ENCODE results near the gene PTPRM.

Gene PTPRM

DNA sequence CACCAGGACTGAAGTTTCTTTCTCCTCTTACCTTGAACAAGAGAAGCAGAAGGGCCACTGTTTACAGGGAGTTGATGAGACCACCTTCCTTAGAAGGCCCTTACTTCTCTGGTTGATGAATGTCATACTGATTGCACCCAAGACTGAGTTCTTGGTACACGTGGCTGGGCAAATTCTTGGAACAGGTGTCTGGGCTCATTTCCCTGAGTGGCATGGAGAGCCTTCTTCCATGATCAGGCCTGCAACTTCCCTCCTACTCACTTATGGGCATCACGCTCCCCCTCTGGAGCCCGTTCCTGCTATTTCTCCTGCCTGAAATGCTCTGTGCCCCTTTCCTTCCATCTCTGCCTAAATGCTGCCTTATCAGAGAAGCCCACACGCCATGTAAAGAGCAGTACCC lies 110.3 kb downstream of the PTPRM start:
- no peak for DNase-seq

DNA sequence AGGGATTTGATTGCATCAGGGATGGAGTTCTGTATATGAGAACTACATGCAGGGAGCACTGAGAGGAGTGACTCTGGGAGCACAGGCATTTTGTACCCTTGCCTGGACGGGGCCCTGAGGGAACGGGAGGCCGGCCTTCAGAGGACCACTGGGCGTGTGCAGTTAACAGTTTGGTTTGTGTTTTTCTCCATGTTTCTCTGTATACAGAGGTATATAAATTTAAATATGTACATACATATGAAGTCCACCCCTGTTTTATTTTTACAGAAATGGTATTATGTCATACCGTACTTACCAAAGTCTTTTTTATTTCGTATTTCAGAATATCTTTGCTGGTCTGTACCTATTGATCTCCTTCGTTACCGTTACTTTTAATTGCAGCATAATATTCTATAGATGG lies 111.3 kb downstream of the PTPRM start:
- DNase-seq, result no peak

DNA sequence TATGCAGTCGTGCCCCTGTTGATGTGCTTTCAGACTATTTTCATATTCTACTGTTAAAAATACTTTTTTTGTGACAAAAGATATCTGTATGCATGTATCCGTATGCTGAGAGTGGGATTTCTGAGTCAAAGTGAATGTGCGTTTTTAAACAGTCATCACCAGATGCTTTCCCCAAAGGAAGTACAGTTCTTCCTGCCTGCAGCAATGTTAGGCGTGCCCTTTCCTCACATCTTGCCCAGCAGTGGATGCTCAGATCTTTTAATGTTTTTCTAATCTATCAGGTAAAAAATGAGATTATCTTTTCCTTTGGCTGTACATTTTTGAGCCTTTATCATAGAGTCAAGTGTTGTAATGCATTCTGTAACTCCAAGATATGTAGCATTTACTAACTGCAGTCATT lies 111.7 kb downstream of the PTPRM start:
- DNase-seq, result no peak

DNA sequence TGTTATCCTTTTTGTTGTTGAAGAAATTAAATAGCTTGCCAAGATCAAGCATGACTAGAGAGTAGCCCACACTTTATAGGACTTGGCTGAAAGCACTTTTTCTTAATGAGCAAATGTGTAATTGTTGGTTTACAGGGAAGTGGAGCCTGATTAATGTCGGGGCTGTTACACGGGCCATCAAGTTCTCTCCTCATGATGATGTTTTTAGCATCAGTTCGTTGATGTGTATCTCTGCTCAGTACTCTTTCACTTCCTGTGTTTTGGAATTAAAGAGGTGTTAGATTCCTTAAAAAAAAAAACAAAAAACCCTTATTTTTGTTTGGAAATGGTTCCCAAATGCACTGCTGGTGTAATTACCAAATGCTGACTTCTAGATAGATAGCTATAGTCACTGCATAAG lies 114.2 kb downstream of the PTPRM start:
- no peak for DNase-seq

DNA sequence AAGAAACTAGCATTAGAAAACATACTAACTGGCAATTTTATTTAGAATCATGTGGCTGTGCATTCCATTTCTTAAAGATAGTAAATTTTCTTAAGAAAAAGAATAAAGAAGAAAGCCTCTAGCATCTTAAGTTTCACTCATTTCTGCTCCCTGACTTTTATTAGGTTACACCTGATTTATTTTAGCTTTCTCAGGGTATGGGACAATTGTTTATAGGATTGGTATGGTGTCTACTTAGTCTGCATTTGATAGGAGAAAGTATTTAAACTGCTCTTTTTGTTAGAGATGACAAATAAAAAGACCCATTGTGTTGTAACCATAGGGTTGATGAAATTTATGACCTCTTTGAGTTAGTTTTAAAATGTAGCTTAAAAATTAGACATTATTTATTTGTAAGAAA lies 115.2 kb downstream of the PTPRM start:
- DNase-seq, result no peak

DNA sequence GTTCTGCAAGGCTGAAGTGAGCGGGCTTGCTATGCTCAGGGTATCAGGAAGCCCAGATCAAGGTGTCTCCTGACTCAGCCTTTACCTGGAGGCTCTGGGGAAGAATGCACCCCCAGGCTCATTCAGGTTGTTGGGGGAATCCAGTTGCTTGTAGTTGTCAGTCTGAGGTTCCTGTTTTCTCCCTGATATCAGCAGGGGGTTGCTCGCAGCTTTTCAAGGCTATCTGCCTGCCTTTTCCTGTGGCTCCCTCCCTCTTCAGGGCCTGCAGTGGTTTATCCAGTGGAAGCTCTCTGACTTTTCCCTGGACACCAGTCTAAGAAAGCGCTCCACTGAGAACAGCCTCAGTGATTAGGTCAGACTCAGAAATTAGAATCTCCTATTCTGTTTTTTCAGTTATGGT lies 116.6 kb downstream of the PTPRM start:
- DNase-seq, result no peak

DNA sequence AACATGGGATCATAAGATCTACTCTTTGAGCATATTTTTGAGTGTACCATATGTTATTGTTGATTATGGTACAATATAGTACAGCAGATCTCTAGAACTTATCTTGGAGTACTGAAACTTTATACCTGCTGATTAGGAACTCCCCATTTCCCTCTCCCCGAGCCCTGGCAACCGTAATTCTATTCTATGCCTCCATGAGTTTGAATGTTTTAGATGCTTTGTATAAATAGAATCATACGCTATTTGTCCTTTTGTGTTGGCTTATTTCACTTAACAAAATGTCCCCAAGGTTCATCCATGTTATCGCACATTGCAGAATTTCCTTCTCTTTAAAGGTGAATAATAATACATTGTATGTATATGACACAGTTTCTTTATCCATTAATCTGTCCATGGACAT lies 117.2 kb downstream of the PTPRM start:
- DNase-seq, result no peak

DNA sequence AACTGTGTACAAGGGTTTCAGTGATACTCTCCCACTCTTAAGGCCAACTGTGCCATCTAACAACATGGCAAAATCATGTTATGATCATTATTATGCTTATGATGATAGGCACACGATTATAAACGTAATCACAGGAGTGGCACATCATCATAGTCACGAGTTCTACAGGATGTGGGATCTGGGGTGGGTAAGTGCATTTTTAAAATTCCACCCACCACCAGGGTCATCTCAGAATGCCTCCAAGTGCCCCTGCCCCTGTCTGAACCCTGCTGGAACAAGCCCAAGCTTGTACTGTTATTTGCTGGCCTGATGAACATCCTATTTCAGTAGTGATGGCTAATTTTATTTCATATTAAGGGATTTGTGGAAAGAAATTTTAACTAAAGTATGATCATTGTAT lies 117.8 kb downstream of the PTPRM start:
- DNase-seq, result no peak

DNA sequence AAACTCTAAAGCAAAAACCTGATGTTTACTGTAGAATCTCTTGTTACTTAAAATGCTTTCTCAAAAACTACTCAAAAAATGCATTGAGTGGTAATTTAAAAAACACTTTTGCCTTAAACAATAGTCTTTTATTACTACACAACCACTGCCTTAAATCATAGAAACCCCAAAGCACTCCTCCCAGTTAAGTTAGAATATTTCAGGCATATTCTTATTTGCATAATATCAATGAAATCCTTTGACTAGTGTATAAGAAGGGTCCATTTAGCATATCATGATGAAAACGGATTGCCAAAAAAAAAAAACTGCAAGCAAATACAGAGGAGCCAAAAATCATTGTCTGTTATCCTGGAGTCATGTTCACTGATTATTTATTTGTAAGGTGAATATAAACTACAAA lies 119.2 kb downstream of the PTPRM start:
- DNase-seq, result no peak

DNA sequence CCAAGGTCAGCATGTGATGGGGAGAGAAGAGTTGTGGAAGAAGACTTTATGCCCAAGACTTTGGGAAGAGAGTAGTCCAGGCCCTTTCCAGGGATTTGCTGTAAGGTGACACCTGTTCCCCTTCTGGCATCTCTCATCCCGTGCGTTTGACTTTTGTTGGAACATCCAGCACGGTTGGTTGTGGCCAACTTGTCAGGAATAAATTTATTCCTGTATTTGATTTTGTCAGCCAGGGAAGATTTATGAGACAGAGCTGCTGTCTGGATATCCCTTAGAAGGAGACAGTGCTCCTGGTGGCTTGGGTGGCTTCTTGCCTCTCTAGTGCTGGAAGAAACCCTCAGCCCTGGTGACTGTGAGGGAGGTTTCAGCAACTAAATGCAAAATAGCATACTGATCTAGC lies 121.5 kb downstream of the PTPRM start:
- DNase-seq, result no peak

DNA sequence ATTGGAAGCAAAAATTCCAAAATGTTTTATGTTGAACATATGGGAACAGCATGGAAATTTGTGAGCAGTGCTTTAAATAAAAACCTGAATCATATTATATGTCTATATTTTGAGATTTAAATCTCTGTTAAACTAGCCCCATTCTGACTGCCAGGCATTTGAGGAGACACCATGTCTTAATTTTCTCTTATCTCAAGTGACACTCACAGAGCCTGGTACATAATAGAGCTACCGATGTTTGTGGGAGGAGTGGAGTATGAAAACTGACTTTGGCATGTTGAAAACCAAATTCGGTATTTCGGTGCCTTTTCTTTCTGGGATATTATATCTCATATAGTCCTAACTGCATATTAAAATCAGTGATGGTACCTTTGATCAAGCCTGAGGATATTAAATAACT lies 124.1 kb downstream of the PTPRM start:
- DNase-seq, result no peak

DNA sequence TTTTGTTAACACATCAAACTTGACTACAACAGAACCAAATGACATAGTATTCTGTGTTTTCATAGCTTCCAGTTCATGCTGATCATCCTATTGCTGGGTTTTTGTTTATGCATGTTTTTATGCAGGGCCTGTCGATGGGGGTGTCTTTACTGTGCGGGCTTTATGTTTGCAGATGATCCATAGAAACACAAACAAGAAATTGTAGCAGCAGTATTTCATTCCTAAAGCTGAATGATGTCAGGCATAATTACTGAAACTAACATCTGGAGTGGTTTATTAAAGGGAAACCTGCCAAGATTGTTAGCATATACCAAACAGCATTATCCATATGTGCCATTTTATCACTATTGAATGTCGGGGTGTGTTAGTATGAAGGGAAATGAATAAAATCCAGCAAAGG lies 129.7 kb downstream of the PTPRM start:
- DNase-seq, result no peak

DNA sequence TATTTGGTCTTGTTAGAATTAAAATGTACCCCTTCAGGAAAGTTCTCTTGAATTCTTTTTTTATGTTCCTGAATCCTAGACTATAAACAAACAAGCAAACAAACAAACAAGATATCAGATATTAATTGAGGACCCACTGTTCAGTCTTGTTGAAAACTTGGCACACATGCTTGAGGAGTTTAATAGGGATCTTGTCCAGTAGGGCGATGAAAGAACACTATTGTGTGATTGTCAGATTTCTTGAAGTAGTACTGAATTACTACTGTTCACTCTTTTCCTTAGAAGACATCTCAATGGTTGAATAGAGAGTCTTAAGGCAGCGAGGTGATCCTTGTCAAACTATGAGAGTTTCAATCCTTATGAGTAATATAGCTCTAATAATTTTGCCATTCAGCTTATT lies 130.2 kb downstream of the PTPRM start:
- DNase-seq, result no peak

DNA sequence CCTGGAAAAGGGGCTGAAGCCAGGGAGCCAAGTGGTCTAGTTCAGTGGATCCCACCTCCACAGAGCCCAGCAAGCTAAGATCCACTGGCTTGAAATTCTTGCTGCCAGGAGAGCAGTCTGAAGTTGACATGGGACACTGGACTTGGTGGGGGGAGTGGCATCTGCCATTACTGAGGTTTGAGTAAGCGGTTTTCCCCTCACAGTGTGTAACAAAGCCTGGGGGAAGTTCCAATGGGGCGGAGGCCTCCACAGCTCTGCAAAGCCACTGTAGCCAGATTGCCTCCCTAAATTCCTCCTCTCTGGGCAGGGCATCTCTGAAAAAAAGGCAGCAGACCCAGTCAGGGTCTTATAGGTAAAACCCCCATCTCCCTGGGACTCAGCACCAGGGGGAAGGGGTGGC lies 144.4 kb downstream of the PTPRM start:
- DNase-seq, result no peak

DNA sequence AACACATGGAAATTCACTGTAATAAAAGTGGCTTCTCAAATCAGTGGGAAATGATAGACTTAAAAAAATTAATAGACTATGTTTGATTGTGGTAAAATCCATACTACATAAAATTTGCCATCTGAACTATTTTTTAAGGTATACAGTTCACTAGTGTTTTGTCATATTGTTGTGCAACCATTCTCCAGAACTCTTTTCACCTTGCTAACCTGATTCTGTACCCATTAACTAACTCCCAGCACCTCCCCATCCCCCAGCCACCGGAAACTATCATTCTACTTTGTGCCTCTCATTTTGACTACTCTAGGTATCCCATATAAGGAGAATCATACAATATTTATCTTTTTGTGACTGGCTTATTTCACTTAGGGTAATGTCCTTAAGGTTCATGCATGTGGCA lies 153.3 kb downstream of the PTPRM start:
- DNase-seq, result no peak

DNA sequence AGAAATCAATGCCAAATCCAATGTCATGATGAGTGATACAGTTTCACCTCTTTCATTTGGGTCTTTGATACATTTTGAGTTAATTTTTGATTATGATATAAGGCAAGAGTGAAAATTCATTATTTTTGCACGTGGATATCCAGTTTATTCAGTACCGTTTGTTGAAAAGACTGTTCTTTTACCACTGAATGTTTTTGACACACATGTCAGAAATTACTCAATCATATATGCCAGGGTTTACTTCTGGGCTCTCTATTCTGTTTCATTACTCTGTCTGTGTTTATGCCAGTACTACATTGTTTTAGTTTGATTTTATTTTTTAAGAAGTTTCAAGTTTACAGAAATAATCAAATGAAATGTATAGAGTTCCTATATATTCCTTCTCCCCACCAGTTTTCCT lies 154.4 kb downstream of the PTPRM start:
- no peak for DNase-seq

DNA sequence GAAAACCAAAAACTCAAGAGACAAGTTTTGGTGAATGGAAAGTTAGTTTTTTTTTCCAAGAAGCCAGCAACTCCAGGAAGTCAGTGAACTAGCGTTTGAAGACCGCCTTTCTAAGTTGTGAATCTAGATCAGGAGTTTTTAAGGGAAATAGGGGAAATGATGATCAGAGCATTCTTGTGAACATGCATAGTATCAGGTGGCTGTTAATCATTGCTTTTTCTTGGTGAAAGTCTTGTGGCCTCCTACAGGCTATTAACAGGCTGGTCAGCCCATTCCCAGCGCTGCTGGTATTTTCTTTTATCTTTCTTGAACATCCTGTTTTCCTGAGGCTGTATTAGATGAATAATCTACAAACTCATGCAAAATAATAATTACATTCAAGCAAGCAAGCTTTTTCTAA lies 155.8 kb downstream of the PTPRM start:
- no peak for DNase-seq

DNA sequence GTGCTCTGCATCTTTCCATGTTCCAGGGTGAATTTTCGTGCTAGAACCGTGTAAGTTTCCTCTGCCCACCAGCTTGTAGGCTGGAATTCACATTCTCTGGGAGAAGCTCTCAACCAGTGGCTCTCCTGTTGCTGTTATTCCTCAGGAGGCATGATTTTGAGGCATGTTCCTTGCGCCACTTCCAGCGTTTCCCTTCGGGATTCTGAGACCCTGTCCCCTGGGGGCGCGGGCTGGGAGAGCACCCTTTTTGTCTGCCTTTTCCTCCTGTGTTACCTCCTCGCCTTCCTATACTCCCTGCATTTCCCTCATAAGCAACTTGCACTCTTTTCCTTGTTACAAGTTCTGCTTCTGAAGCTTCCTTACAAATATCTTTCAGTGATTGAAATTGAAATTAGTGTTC lies 156.4 kb downstream of the PTPRM start:
- DNase-seq, result no peak

DNA sequence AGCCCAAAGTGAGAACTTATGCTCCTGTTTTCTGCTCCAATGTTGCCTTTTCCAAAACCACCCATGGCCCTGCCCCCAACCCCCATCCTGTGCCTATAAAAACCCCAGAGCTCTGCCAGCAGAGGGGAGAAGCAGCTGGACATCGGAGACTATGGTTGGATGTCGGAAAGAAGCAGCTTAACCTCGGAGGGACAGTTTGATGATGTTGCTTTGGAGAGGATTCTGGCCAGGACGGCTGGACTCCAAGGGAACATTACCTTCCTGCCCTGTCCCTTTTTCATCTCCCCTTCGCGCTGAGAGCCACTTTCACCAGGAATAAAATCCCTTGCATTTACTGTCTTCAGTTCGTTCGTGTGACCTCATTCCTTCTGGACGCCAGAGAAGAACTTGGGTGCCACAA lies 158.4 kb downstream of the PTPRM start:
- no peak for DNase-seq

DNA sequence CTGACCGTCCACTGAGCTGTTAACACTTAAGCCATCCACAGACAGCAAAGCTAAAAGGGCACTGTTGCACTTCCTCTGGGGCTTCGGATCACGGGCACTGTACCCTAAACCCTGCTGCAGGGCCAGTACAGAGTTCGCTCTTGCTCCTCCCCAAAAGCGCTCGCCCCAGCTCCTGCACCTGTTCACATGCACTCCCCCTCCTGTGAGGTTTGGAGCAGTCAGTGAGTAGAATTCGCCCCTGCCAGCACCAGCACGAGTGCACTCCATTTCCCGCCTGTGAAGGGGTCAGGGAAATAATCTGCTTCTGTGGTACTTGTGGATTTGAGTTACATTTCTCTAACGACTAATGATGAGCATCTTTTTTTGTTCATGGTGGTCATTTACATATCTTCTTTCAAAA lies 158.8 kb downstream of the PTPRM start:
- DNase-seq, result no peak

DNA sequence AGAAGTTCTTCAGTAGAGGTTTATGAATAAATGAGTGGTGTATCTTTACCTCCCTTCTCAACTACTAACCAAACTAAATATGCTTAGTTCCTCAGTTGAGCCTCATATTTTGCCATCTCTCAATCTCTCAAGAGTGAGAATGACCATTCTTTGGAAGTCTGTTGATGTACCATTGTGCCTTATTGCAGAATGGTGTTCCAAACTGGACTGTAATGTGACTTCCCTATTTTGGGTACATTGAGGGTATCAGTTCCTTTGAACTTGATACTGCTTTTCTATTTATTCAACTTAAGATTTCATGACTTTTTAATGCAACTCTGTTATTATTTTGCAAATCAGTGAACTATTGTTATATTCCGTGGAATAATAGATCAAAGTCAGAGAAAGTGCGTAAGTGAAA lies 159.4 kb downstream of the PTPRM start:
- DNase-seq, result no peak

DNA sequence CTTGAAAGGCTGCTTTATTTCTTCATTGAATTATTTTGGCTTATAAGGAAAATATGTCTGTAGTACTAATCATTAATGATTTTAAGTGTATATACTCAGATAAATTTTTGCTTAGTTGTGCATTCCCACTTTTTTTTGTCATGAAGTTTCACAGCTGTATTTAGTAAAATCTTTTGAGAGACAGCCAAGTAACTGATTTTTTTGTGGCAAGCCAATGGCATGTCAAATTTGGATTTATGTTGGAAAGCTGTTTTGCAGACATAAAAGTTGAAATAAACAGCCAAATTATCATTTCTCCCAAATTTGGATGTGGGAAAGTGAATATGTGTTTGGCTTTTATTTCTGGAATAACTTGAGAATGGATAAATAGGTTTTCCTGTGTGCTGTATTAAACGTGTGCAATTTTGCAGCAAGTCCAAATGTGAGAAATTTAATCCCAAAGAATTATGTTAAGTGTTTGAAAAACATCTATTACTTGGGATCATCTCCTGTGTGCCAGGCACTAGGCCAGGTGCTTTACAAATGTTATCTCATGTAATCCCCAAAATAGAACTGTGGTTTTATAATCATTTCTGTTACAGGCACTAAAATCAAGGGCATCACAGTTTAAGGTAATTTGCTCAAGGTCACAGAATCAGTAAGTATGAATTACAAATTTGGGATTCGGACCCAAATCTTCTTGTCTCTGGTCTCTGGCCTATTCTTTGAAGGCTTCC lies 160.4 kb downstream of the PTPRM start:
- no peak for DNase-seq

DNA sequence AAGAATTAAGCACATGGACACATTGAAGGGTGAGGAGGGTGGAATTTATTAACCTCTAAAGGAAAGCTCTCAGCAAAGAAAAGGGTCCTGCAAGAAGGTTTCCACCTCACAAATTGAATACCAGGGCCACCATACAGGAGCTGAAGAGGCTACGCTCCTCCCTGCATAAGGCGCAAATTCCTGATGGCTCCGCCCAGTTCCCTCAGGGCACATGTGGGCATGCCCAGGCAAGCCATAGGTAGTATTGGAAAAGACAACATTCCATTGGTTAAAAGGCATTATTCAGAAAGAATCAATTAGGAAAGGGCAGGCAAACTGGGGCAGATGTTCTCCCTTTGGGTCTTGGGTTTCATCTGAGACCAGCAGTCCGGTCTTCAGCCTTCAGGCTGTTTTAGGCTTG lies 161.2 kb downstream of the PTPRM start:
- no peak for DNase-seq

DNA sequence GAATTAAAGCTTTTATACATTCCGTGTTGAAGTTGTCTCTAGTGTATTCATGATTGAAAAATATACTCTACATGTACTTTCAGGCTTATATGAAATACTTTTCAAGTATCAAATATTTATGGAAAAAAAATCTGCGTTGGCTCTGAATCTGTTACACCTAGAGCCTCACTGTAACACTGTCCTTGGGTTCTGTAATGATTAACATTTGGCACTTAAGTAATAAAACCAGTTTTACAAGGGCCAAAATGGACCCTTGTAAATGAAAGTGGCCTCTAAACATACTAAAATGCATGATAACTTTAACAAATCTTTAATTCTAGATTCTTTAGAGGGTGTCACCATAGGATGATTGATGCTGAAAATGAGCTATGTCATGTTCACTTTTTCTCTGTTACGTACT lies 162.8 kb downstream of the PTPRM start:
- no peak for DNase-seq

DNA sequence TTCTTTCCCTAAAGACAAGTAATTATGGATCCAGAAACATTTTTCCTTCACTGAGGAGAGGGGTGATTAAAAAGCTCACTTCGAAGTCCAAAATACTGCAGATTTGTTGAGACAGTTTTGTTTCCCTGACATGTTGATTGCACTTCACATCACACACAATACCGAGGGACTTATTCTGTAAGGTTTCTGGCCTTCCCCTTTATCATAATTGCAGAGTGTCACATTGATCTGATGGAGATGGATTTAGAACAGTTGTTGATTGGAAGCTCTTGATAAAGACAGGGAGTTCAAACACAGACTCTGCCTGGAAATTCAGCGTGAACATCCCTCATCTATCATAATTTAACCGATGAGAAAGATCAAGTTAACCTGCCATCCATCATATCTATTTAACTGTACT lies 163.6 kb downstream of the PTPRM start:
- no peak for DNase-seq

DNA sequence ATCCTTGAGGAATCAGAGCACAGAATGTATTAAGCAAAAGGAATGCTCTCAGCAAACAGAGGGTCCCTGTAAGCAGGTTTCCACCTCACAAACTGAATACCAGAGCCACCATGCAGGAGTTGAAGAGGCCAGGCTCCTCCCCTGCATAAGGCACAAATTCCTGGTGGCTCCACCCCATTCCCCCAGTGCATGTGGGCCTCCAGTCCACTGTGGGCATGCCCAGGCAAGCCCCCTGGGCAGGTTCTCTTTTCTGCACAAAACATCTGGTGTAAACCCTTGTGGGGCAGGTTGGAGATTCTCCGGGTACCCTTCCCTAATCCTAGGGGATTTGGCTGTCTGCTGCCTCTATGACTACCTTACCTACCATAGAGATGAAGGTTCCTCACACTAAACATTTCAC lies 166.5 kb downstream of the PTPRM start:
- DNase-seq, result no peak

Data from NCI-H2081 (cell line).